ENCODE measurements around the gene FOXA3.

GRCh38 chr19:45901432-45901911 lies 37.3 kb downstream of the FOXA3 start:
- TF ChIP-seq CTCF (IDR thresholded peaks at IDR 0.05; ENCODE audit: extremely low read depth in 1 of 2, insufficient read depth in 1 of 2, low read depth in 1 of 2, low read length in 2 of 2) (no peak), POLR2A (IDR thresholded peaks at IDR 0.05; ENCODE audit: low read depth, low read length) (no peak), EZH2 (IDR thresholded peaks at IDR 0.05; ENCODE audit: borderline replicate concordance, low read depth, low read length, severe bottlenecking) (no peak)
